ENCODE results near the gene HIRA. TPM values are rescaled to one million over a fixed set of nuclear protein-coding genes. Genes with fewer than 3 reads are reported as not detected.
A peak's percentile ranks its signal among the peaks of the same experiment; 100 is the strongest.

The HIRA gene
- total and polyA plus RNA-seq, 9 of the 15 experiments (the other 6 are each of a cell fraction or from before 2014, with no cell fraction given) = 0.96 to 132 (median 58.4) TPM

DNA sequence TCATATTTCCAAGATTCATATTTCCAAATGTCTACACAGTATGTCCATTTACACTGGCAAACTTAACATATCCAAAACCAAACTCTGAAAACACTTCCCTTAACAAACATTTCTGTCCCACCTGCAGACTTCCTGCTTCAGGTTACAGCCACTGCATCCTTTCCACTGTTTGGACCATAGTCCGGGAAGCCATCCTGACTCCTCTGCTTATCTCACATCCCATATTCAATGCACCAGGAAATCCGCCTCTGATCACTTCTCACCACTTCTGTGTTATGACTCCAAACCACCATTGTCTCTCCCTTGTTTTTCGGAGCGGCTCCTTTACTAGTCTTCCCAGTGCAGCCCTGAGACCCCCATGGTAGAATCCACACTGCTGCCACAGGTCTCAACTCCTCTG lies 30.1 kb downstream of the HIRA start (continued):
- TF ChIP-seq, protein P1, sequence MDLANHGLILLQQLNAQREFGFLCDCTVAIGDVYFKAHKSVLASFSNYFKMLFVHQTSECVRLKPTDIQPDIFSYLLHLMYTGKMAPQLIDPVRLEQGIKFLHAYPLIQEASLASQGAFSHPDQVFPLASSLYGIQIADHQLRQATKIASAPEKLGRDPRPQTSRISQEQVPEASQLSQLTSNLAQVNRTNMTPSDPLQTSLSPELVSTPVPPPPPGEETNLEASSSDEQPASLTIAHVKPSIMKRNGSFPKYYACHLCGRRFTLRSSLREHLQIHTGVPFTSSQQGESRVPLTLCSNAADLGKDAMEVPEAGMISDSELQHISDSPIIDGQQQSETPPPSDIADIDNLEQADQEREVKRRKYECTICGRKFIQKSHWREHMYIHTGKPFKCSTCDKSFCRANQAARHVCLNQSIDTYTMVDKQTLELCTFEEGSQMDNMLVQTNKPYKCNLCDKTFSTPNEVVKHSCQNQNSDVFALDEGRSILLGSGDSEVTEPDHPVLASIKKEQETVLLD (IDR thresholded peaks at IDR 0.05) = no peak
- TF ChIP-seq MYNN (IDR thresholded peaks at IDR 0.05) (no peak), MYNN (CRISPR knock-in tag; IDR thresholded peaks at IDR 0.05) (no peak), E2F3 (CRISPR knock-in tag; IDR thresholded peaks at IDR 0.05) (no peak), SP1 (CRISPR knock-in tag; IDR thresholded peaks at IDR 0.05) (peak; percentile 51; the same call in 1 of the 2 replicates), DDX20 (tag; IDR thresholded peaks at IDR 0.05; ENCODE audit: low read depth) (no peak), BCLAF1 (IDR thresholded peaks at IDR 0.05; ENCODE audit: borderline replicate concordance in 1 of 2, control insufficient read depth in 1 of 2, low read depth in 2 of 2, low read length in 1 of 2) (no peak), CREBBP (IDR thresholded peaks at IDR 0.05; ENCODE audit: low read depth, low read length) (peak; percentile 71), HOXB6 (CRISPR knock-in tag; IDR thresholded peaks at IDR 0.05; ENCODE audit: borderline replicate concordance) (no peak), MCM5 (IDR thresholded peaks at IDR 0.05; ENCODE audit: low read depth) (no peak), E2F1 (CRISPR knock-in tag; IDR thresholded peaks at IDR 0.05) (no peak), ZNF75A (CRISPR knock-in tag; IDR thresholded peaks at IDR 0.05) (no peak), POLR3G (IDR thresholded peaks at IDR 0.05; ENCODE audit: extremely low read depth, insufficient read length, insufficient replicate concordance) (no peak), ZNF589 (CRISPR knock-in tag; IDR thresholded peaks at IDR 0.05; ENCODE audit: low read depth) (no peak), SIN3A (IDR thresholded peaks at IDR 0.05; ENCODE audit: borderline replicate concordance in 2 of 2, control insufficient read depth in 1 of 2, low read depth in 2 of 2, low read length in 2 of 2) (no peak), EHMT2 (IDR thresholded peaks at IDR 0.05) (no peak), NR0B1 (IDR thresholded peaks at IDR 0.05; ENCODE audit: partially characterized antibody) (no peak), CCNT2 (IDR thresholded peaks at IDR 0.05; ENCODE audit: borderline replicate concordance, extremely low read depth, insufficient read length, low read depth, low read length) (no peak), JUNB (CRISPR knock-in tag; conservative IDR thresholded peaks at IDR 0.05) (0 out of 2 replicates have a peak, but pooled peaks have one; percentile 25), NELFE (IDR thresholded peaks at IDR 0.05; ENCODE audit: insufficient read depth, insufficient read length) (no peak)
- TF ChIP-seq, protein P2, sequence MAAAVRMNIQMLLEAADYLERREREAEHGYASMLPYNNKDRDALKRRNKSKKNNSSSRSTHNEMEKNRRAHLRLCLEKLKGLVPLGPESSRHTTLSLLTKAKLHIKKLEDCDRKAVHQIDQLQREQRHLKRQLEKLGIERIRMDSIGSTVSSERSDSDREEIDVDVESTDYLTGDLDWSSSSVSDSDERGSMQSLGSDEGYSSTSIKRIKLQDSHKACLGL (CRISPR knock-in tag; IDR thresholded peaks at IDR 0.05; ENCODE audit: borderline replicate concordance, poor library complexity, severe bottlenecking) = no peak
